HEK293 (cell line): Measurements from ENCODE around the gene ROPN1L.

Source experiments
- CTCF ChIA-PET: fragments of 350-600 bp; formaldehyde crosslinking; extraction: SDS; loops from one replicate; lab custom pipeline; 2021; ENCODE audit warnings: antibody characterized with exemption; lab: Yijun Ruan, JAX
- POLR2A ChIA-PET: fragments of 300-600 bp; formaldehyde crosslinking; extraction: SDS; loops from one replicate; lab custom pipeline; 2020; ENCODE audit warnings: antibody characterized with exemption, inconsistent platforms; lab: Yijun Ruan, JAX
- H3K27ac ChIP-seq: fragments of 200-500 bp; sonication (Bioruptor generic); 2 replicates; pipeline ENCODE4 v1.5.1; 2014; ENCODE audit warnings: low read depth, low read length, control low read depth, inconsistent platforms; ENCODE audit errors: extremely low read depth
- H3K36me3 ChIP-seq, 2 experiments: fragments of 200-500 bp in 1 of 2; sonication (Bioruptor generic) in 1 of 2; 1 replicate in 1 of 2; 2 replicates in 1 of 2; pipeline ENCODE4 v1.5.1; 2014 to 2017; ENCODE audit warnings: inconsistent platforms in 2 of 2, low read length in 2 of 2; ENCODE audit not compliant: control insufficient read depth in 2 of 2, insufficient read depth in 1 of 2
- H3K4me1 ChIP-seq: fragments of 200-500 bp; sonication (Bioruptor generic); 2 replicates; pipeline ENCODE4 v1.5.1; 2014; ENCODE audit warnings: mild to moderate bottlenecking, low read length, inconsistent platforms; ENCODE audit not compliant: control insufficient read depth, insufficient read depth
- H3K4me3 ChIP-seq: 2 replicates; pipeline ENCODE4 v1.5.1; 2011; ENCODE audit warnings: low read depth, mild to moderate bottlenecking, control low read depth, low read length, moderate library complexity
- H3K9me3 ChIP-seq: fragments of 200-500 bp; sonication (Bioruptor generic); 2 replicates; pipeline ENCODE4 v1.5.1; 2014; ENCODE audit warnings: low read depth, low read length, inconsistent platforms; ENCODE audit not compliant: control insufficient read depth, insufficient read depth
- GLIS1 ChIP-seq: fragments of 450-650 bp; formaldehyde crosslinking; IDR thresholded peaks from 2 replicates; pipeline ENCODE4 v1.5.1; 2016; ENCODE audit warnings: missing biosample characterization, missing genetic modification characterization
- ZNF112 ChIP-seq: fragments of 450-650 bp; formaldehyde crosslinking; IDR thresholded peaks from 2 replicates; pipeline ENCODE4 v1.5.0; 2017; ENCODE audit warnings: missing biosample characterization, missing genetic modification characterization
- ZNF16 ChIP-seq: fragments of 450-650 bp; formaldehyde crosslinking; IDR thresholded peaks from 2 replicates; pipeline ENCODE4 v1.5.1; 2016; ENCODE audit warnings: low read depth, missing biosample characterization, missing genetic modification characterization
- ZNF175 ChIP-seq: fragments of 450-650 bp; formaldehyde crosslinking; IDR thresholded peaks from 2 replicates; pipeline ENCODE4 v1.5.1; 2016; ENCODE audit warnings: missing biosample characterization, missing genetic modification characterization
- ZNF202 ChIP-seq: fragments of 450-650 bp; formaldehyde crosslinking; IDR thresholded peaks from 2 replicates; pipeline ENCODE4 v1.5.1; 2016; ENCODE audit warnings: missing biosample characterization, missing genetic modification characterization, borderline replicate concordance
- ZNF239 ChIP-seq: fragments of 450-650 bp; formaldehyde crosslinking; IDR thresholded peaks from 2 replicates; pipeline ENCODE4 v1.5.1; 2016; ENCODE audit warnings: missing biosample characterization, missing genetic modification characterization
- ZNF274 ChIP-seq, 2 experiments: fragments of 200-500 bp in 1 of 2; fragments of 450-650 bp in 1 of 2; sonication (Bioruptor generic) in 1 of 2; formaldehyde crosslinking in 1 of 2; IDR thresholded peaks; 2 replicates each; pipeline versions ENCODE4 v1.5.1 to v1.6.1; 2014 to 2016; ENCODE audit warnings: borderline replicate concordance in 1 of 2, inconsistent platforms in 1 of 2, low read length in 1 of 2, missing biosample characterization in 1 of 2, missing genetic modification characterization in 1 of 2
- ZNF341 ChIP-seq: fragments of 450-650 bp; formaldehyde crosslinking; IDR thresholded peaks from 2 replicates; pipeline ENCODE4; 2016; ENCODE audit warnings: low read depth, missing biosample characterization, missing genetic modification characterization
- ZNF350 ChIP-seq: fragments of 450-650 bp; formaldehyde crosslinking; IDR thresholded peaks from 2 replicates; pipeline ENCODE4 v1.5.0; 2017; ENCODE audit warnings: missing biosample characterization, mild to moderate bottlenecking, missing genetic modification characterization
- ZNF501 ChIP-seq: fragments of 450-650 bp; formaldehyde crosslinking; IDR thresholded peaks from 2 replicates; pipeline ENCODE4 v1.5.1; 2016; ENCODE audit warnings: missing biosample characterization, missing genetic modification characterization
- ZNF513 ChIP-seq: fragments of 450-650 bp; IDR thresholded peaks from 2 replicates; pipeline ENCODE4 v1.5.1; 2018; ENCODE audit warnings: missing biosample characterization, missing genetic modification characterization
- ZNF514 ChIP-seq: fragments of 450-650 bp; formaldehyde crosslinking; IDR thresholded peaks from 2 replicates; pipeline ENCODE4 v1.5.1; 2016; ENCODE audit warnings: missing biosample characterization, missing genetic modification characterization
- ZNF561 ChIP-seq: fragments of 450-650 bp; IDR thresholded peaks from 2 replicates; pipeline ENCODE4 v1.5.1; 2018; ENCODE audit warnings: missing biosample characterization, missing genetic modification characterization, borderline replicate concordance
- ZNF600 ChIP-seq: fragments of 450-650 bp; formaldehyde crosslinking; IDR thresholded peaks from 2 replicates; pipeline ENCODE4 v1.5.1; 2016; ENCODE audit warnings: missing biosample characterization, missing genetic modification characterization
- ZNF624 ChIP-seq: fragments of 450-650 bp; formaldehyde crosslinking; IDR thresholded peaks from 2 replicates; pipeline ENCODE4 v1.5.1; 2017; ENCODE audit warnings: missing biosample characterization, missing genetic modification characterization
- ZNF626 ChIP-seq: fragments of 450-650 bp; sonication (Bioruptor Pico); formaldehyde crosslinking; IDR thresholded peaks from 2 replicates; pipeline ENCODE4 v1.5.1; 2018; ENCODE audit warnings: missing biosample characterization, missing genetic modification characterization, inconsistent platforms
- ZNF658 ChIP-seq: fragments of 450-650 bp; formaldehyde crosslinking; IDR thresholded peaks from 2 replicates; pipeline ENCODE4; 2016; ENCODE audit warnings: missing biosample characterization, missing genetic modification characterization
- ZNF664 ChIP-seq: fragments of 450-650 bp; formaldehyde crosslinking; IDR thresholded peaks from 2 replicates; pipeline ENCODE4 v1.5.1; 2016; ENCODE audit warnings: missing biosample characterization, missing genetic modification characterization
- ZNF837 ChIP-seq: fragments of 450-650 bp; formaldehyde crosslinking; IDR thresholded peaks from 2 replicates; pipeline ENCODE4 v1.5.1; 2016; ENCODE audit warnings: missing biosample characterization, missing genetic modification characterization
- TF ChIP-seq, protein P1 (sequence below): fragments of 450-650 bp; formaldehyde crosslinking; conservative IDR thresholded peaks from 2 replicates; pipeline ENCODE4 v1.5.1; 2016; ENCODE audit warnings: low read depth, missing biosample characterization, missing genetic modification characterization
- TF ChIP-seq, protein P2 (sequence below): fragments of 450-650 bp; formaldehyde crosslinking; IDR thresholded peaks from 2 replicates; pipeline ENCODE4 v1.5.1; 2016; ENCODE audit warnings: missing biosample characterization, missing genetic modification characterization
- TF ChIP-seq, protein P3 (sequence below): fragments of 450-650 bp; formaldehyde crosslinking; IDR thresholded peaks from 2 replicates; pipeline ENCODE4 v1.5.1; 2017; ENCODE audit warnings: missing biosample characterization, missing genetic modification characterization

The ROPN1L gene

DNA sequence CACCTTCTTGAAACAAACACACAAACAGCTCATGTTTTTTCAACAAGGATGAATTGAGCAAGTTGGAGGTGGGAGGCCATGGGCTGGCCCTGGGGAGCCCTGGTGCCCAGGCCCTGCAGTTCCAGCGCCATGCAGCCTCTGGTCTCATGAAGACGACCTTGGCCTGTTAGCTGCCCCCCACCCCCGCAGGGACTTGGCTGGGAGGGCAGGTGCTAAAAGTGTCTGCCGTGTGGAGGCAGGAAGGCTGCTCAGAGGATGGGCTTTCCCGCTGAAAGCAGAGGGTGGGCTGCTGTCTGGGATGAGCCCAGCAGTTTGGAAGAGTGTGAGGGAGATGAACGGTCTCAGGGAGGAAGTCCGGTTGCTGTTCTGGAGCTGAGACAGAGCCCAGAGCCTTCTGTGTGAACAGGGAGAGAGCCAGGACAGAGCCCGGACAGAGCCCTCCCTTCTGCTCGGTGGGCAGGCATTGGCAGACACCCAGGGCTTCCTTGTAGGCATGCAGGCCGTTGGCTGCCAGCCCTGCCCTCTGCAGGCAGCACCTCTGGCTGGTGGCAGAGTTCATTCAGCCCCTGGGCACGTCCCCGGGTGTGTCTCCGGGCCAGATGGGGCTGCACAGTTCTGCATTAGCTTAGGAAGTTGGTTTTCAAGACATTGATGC is 18.7 kb downstream of the ROPN1L start:
- ChIA-PET CTCF (interaction anchor here (1.4 to 2.3 kb wide), 2 partner anchors 167 to 229 kb away, joined by 4 to 10 read pairs; no protein-coding TSS in a partner anchor), POLR2A (no interaction called here)
- Histone ChIP-seq H3K4me3 (no peak overlapping the region), H3K27ac (no peak overlapping the region), H3K9me3 (no peaks in the 10 kb centered on the region), H3K4me1 (no peaks in the 10 kb centered on the region; the same call in 1 of the 2 replicates), H3K36me3 (no peaks in the 10 kb centered on the region)
- TF ChIP-seq ZNF202 (tag by site-specific recombination), result no peak
- peak; percentile 29; the same call in 1 of the 2 replicates for TF ChIP-seq ZNF600 (tag by site-specific recombination)

DNA sequence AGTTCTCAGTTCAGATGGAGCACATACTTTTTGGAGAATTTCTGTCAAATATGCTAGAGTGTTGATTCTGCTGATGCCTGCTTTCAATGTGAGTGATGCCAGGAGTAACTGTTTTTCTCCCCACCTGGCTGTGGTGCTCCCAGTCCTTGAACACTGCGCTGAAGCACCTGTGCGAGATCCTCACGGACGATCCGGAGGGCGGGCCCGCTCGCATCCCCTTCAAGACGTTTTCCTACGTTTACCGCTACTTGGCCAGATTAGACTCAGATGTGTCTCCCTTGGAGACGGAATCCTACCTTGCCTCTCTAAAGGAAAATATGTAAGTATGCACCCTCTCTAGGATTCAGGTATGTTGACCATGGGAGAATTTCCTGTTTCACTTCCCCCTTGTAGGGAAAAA is 19.4 kb downstream of the ROPN1L start:
- TF ChIP-seq ZNF514 (no peak), ZNF658 (tag by site-specific recombination) (no peak), ZNF626 (tag by site-specific recombination) (no peak)
- TF ChIP-seq, protein P1, sequence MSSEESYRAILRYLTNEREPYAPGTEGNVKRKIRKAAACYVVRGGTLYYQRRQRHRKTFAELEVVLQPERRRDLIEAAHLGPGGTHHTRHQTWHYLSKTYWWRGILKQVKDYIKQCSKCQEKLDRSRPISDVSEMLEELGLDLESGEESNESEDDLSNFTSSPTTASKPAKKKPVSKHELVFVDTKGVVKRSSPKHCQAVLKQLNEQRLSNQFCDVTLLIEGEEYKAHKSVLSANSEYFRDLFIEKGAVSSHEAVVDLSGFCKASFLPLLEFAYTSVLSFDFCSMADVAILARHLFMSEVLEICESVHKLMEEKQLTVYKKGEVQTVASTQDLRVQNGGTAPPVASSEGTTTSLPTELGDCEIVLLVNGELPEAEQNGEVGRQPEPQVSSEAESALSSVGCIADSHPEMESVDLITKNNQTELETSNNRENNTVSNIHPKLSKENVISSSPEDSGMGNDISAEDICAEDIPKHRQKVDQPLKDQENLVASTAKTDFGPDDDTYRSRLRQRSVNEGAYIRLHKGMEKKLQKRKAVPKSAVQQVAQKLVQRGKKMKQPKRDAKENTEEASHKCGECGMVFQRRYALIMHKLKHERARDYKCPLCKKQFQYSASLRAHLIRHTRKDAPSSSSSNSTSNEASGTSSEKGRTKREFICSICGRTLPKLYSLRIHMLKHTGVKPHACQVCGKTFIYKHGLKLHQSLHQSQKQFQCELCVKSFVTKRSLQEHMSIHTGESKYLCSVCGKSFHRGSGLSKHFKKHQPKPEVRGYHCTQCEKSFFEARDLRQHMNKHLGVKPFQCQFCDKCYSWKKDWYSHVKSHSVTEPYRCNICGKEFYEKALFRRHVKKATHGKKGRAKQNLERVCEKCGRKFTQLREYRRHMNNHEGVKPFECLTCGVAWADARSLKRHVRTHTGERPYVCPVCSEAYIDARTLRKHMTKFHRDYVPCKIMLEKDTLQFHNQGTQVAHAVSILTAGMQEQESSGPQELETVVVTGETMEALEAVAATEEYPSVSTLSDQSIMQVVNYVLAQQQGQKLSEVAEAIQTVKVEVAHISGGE, result no peak
- Histone ChIP-seq H3K4me3 (no peak overlapping the region), H3K9me3 (no peaks in the 10 kb centered on the region), H3K36me3 (no peaks in the 10 kb centered on the region), H3K4me1 (no peaks in the 10 kb centered on the region), H3K27ac (no peak overlapping the region)
- CTCF ChIA-PET, result interaction anchor here (1.4 kb wide), 1 partner anchor 228 kb away, joined by 4 read pairs; no protein-coding TSS in a partner anchor
- POLR2A ChIA-PET, result no interaction called here

- H3K4me3 ChIP-seq, result no peak overlapping the region
- no peak overlapping the region for H3K27ac ChIP-seq
- no peaks in the 10 kb centered on the region for H3K36me3 ChIP-seq
- peaks cover 2% of the 10 kb centered on the region for H3K4me1 ChIP-seq
- ChIA-PET POLR2A (no interaction called here), CTCF (interaction anchor here (0.6 to 1.2 kb wide), 3 partner anchors 166 to 293 kb away, joined by 3 read pairs; no protein-coding TSS in a partner anchor)
- H3K9me3 ChIP-seq, result no peaks in the 10 kb centered on the region
- TF ChIP-seq ZNF501 (no peak), ZNF561 (tag by site-specific recombination) (no peak), ZNF837 (tag by site-specific recombination) (no peak), ZNF112 (tag by site-specific recombination) (no peak), GLIS1 (tag by site-specific recombination) (no peak), ZNF175 (no peak), ZNF274 (IDR thresholded peaks at IDR 0.05; ENCODE audit: low read length) (no peak), ZNF274 (tag by site-specific recombination; IDR thresholded peaks at IDR 0.05; ENCODE audit: borderline replicate concordance) (no peak), ZNF239 (tag by site-specific recombination) (no peak), ZNF513 (no peak), ZNF624 (tag by site-specific recombination) (no peak), ZNF664 (tag by site-specific recombination) (no peak), ZNF16 (tag by site-specific recombination) (no peak), ZNF341 (tag by site-specific recombination) (no peak), ZNF350 (no peak)
- TF ChIP-seq, protein P2, sequence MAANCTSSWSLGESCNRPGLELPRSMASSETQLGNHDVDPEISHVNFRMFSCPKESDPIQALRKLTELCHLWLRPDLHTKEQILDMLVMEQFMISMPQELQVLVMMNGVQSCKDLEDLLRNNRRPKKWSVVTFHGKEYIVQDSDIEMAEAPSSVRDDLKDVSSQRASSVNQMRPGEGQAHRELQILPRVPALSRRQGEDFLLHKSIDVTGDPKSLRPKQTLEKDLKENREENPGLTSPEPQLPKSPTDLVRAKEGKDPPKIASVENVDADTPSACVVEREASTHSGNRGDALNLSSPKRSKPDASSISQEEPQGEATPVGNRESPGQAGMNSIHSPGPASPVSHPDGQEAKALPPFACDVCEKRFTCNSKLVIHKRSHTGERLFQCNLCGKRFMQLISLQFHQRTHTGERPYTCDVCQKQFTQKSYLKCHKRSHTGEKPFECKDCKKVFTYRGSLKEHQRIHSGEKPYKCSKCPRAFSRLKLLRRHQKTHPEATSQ (tag by site-specific recombination), result no peak
- TF ChIP-seq, protein P3, sequence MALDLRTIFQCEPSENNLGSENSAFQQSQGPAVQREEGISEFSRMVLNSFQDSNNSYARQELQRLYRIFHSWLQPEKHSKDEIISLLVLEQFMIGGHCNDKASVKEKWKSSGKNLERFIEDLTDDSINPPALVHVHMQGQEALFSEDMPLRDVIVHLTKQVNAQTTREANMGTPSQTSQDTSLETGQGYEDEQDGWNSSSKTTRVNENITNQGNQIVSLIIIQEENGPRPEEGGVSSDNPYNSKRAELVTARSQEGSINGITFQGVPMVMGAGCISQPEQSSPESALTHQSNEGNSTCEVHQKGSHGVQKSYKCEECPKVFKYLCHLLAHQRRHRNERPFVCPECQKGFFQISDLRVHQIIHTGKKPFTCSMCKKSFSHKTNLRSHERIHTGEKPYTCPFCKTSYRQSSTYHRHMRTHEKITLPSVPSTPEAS (tag by site-specific recombination), result no peak
Observed at GRCh38 chr5:10461904-10462555, 20.4 kb downstream of the ROPN1L start.
